GM19351 (cell line): ENCODE measurements around the gene TMEM69.
"Not testable (repeated sequence)": the region's sequence is repeated elsewhere in the genome, so short reads cannot be mapped to it uniquely, and the experiment has no call there.

Source experiments
- ATAC-seq: cut with Tn5 transposase; IDR thresholded peaks from one replicate; pipeline ENCODE4 v1.9.1; 2021; ENCODE audit warnings: mild to moderate bottlenecking, moderate library complexity; ENCODE audit not compliant: unreplicated experiment

Gene TMEM69

GRCh38 chr1:45677751-45678245 is 10.2 kb upstream of the TMEM69 start:
- no peak for ATAC-seq

GRCh38 chr1:45678489-45678888 is 9.5 kb upstream of the TMEM69 start:
- ATAC-seq: no peak

- no peak for ATAC-seq
Measured at GRCh38 chr1:45679123-45679522, 8.9 kb upstream of the TMEM69 start.

GRCh38 chr1:45682942-45683341 is 5.0 kb upstream of the TMEM69 start:
- no peak for ATAC-seq

GRCh38 chr1:45684402-45684801 is 3.6 kb upstream of the TMEM69 start:
- ATAC-seq: no peak

- no peak for ATAC-seq
Measured at GRCh38 chr1:45685308-45686014, 2.5 kb upstream of the TMEM69 start.

- peak; percentile 4 for ATAC-seq
Measured at GRCh38 chr1:45686015-45686287, 2.0 kb upstream of the TMEM69 start.

GRCh38 chr1:45686288-45687013 is 1.5 kb upstream of the TMEM69 start, which contains the start of gene GPBP1L1:
Gene GPBP1L1, minus strand, starts transcription at chr1:45686533. Its CDS starts 27,446 bp downstream, at chr1:45659087.
- peak; percentile 58 for ATAC-seq

GRCh38 chr1:45687014-45687753 is 797 bp upstream of the TMEM69 start:
- ATAC-seq: peak; percentile 82

- not testable (repeated sequence) for ATAC-seq
Measured at GRCh38 chr1:45693811-45694210, 5.8 kb downstream of the TMEM69 start.

GRCh38 chr1:45694823-45695222 is 6.8 kb downstream of the TMEM69 start:
- ATAC-seq: no peak

- ATAC-seq: no peak
Measured at GRCh38 chr1:45704637-45705036, 16.7 kb downstream of the TMEM69 start.

- no peak for ATAC-seq
Measured at GRCh38 chr1:45713711-45714110, 25.7 kb downstream of the TMEM69 start.

- no peak for ATAC-seq
Measured at GRCh38 chr1:45716700-45717099, 28.7 kb downstream of the TMEM69 start.

- not testable (repeated sequence) for ATAC-seq
Measured at GRCh38 chr1:45717386-45717785, 29.4 kb downstream of the TMEM69 start.

GRCh38 chr1:45718289-45718688 is 30.3 kb downstream of the TMEM69 start:
- ATAC-seq: no peak

GRCh38 chr1:45721207-45721606 is 33.2 kb downstream of the TMEM69 start:
- ATAC-seq: no peak

GRCh38 chr1:45722809-45723208 is 34.8 kb downstream of the TMEM69 start:
- ATAC-seq: no peak

- ATAC-seq: no peak
Measured at GRCh38 chr1:45723248-45723930, 35.4 kb downstream of the TMEM69 start.

GRCh38 chr1:45726007-45726406 is 38.0 kb downstream of the TMEM69 start:
- not testable (repeated sequence) for ATAC-seq
